Adrenal gland (tissue), 5 donors: ENCODE measurements around the gene GRIA2.

Experiments used
- POLR2A ChIP-seq, 2 donors: fragments of 450-650 bp; IDR thresholded peaks; one replicate each; pipeline ENCODE4 v1.6.1; 2017; ENCODE audit warnings: antibody characterized with exemption in 2 of 2, mild to moderate bottlenecking in 2 of 2, moderate library complexity in 1 of 2
- TF ChIP-seq, protein P1 (sequence below), 6 experiments: fragments of 450-650 bp in 4 of 6; fragments of 200-600 bp in 2 of 6; sonication (generic) in 1 of 6; IDR thresholded peaks; 1 replicate in 5 of 6; 2 replicates in 1 of 6; pipeline versions ENCODE4 v1.5.1 to v1.8.0; 2016 to 2021; ENCODE audit warnings: antibody characterized with exemption in 6 of 6, mild to moderate bottlenecking in 2 of 6, moderate library complexity in 1 of 6
- donor health status: DM: no; HTN: no; CAD: no.

DNA sequence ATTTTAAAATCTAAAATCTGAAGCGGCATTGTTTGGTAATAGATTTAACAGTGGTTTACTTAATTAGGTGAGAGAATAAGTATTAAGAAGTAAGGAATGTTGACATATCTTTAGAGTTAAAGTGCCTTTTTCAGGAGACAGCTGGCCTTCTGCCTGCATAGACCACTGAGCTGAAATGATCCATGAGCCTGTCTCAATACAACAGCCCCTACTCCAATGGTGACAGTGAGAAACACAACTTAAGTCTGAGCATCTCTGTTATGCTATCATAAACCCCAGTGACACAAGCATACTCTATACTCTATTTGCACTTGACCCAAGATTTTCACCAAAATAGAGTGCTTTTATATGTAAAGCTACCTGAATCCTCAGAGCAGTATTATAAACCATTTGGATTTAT lies 137.9 kb downstream of the GRIA2 start:
- TF ChIP-seq, protein P1, sequence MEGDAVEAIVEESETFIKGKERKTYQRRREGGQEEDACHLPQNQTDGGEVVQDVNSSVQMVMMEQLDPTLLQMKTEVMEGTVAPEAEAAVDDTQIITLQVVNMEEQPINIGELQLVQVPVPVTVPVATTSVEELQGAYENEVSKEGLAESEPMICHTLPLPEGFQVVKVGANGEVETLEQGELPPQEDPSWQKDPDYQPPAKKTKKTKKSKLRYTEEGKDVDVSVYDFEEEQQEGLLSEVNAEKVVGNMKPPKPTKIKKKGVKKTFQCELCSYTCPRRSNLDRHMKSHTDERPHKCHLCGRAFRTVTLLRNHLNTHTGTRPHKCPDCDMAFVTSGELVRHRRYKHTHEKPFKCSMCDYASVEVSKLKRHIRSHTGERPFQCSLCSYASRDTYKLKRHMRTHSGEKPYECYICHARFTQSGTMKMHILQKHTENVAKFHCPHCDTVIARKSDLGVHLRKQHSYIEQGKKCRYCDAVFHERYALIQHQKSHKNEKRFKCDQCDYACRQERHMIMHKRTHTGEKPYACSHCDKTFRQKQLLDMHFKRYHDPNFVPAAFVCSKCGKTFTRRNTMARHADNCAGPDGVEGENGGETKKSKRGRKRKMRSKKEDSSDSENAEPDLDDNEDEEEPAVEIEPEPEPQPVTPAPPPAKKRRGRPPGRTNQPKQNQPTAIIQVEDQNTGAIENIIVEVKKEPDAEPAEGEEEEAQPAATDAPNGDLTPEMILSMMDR (IDR thresholded peaks at IDR 0.05): no peak
- no peak for TF ChIP-seq POLR2A (IDR thresholded peaks at IDR 0.05)
